ENCODE data around the gene MARCKS.

The MARCKS gene

DNA sequence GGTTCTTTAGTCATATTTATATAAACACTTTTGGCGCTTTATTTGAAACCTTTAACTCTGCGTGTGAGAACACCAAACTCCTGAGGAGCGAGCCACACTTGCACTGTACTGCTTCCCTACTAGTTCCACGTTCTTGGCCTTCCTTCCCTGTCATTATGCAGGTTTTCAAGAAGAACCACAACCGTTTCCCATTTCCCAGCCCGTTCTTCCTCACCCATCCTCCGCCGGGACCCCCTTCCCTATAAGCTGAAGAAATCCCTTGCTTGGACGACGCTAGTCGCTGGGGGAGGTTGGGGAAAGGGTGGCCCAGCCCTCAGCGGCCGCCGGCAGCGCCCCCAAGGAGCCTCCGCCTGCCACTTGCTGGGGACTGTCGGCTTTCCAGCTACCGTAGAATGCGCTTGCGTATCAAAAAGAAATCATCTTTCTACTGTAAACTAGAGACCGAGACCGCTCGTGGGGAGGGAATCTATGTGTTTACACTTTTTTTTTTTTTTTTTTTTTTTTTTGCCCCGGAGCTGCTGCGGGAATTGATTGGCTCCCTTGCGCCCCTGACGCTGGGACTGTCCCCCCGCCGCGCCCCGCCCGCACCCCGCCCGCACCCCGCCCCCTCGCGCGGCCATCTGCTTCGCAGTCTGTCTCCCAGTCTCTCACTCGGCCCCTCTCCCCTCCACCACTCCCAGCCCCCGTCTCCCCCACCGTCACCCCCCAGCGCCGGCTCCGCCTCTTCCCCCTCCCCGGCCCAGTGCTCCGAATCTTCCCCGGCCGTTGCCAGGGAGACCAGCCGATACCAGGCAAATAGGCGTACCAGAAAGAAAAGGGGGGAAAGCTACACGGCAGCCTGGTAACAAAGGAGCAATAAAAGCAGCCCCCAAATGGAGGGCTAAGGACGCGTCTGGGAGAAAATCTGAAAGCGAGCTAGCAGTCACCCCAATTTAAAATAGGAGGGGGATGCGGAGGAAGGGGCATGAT is 2.3 kb upstream of the MARCKS start:
- no peak for FAIRE-seq

DNA sequence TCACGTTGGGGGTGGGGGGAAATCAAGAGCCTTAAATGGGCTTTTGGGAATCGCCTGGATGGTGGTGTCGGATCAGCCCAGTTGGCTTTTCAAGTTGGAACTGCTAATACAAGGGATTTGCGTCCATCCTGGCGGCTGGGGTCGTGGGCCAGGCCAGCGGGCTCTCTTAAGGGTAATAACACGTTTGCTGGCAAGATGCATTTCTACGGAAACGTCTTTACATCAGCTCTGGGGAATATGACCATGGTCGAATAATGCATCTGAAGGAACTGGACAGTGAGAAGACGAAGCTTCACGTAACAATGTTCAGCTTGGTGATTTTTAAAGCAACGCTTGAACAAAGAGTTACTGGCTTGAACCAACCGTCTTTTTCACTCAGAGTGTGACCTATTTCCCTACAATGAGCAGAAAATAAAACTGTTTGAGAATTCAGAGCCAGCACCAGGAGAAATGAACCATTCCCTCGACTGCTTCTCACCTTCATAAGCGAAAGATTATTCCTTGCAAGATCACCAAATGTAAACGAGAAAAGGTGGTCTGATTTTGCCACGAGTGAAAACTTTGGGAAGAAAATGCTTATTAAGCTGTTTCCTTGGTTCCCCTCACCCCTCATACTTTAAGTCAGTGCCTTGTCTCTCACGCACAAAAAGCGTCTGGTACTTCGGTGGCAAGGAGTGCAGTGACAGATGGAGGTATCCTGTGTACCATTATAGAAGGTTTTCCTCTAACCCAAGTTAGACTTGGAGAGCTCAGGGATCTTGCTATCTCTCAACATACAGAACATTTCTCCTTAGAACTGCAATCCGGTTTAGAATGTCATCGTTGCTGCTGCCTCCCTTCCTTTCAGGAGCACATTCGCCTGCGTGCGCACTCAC is 1.4 kb upstream of the MARCKS start:
- no peak for FAIRE-seq

DNA sequence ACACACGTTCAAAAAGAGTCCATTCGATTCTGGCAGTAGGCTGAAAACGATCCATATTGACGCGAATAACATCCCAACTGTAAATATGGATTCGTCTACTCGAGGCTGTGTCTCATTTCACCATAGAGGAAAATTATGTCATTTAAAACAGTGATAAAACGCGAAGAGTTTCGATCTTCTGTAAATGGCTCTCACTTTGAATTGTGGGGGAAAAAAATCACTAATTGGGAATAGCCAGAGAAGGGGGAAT is 845 bp upstream of the MARCKS start:
- FAIRE-seq = no peak

DNA sequence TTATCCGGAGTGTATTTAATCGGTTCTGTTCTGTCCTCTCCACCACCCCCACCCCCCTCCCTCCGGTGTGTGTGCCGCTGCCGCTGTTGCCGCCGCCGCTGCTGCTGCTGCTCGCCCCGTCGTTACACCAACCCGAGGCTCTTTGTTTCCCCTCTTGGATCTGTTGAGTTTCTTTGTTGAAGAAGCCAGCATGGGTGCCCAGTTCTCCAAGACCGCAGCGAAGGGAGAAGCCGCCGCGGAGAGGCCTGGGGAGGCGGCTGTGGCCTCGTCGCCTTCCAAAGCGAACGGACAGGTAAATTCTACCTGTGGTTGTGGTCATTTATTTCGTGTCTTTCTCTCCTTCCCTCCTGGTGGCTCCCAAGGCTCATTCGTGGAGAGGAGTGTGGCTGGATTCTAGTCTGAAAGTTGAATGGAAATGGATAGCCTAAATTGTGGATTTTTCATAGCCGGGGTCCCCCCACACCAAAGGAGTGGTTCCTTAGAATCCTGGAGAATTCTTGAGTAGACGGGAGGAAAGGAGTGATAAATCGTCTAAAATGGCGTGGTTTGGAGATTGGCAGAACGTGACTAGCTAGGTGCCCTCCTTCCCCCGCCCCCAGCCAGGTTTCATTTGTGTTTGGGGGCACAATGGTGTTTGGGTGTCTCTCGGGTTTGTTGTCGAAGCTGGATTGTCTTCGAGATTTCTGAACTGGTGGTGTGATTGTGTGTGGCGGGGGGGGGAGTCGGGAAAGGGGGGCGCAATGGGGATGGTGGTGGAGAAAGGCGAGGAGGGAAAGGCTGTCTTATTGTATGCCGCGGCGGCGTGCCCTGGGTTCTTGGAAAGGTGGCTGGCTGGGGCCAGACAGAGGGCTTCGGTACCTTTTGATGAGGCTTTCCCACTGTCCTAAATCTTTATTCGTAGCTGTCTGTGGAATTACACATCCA is 673 bp downstream of the MARCKS start:
- FAIRE-seq = no peak

DNA sequence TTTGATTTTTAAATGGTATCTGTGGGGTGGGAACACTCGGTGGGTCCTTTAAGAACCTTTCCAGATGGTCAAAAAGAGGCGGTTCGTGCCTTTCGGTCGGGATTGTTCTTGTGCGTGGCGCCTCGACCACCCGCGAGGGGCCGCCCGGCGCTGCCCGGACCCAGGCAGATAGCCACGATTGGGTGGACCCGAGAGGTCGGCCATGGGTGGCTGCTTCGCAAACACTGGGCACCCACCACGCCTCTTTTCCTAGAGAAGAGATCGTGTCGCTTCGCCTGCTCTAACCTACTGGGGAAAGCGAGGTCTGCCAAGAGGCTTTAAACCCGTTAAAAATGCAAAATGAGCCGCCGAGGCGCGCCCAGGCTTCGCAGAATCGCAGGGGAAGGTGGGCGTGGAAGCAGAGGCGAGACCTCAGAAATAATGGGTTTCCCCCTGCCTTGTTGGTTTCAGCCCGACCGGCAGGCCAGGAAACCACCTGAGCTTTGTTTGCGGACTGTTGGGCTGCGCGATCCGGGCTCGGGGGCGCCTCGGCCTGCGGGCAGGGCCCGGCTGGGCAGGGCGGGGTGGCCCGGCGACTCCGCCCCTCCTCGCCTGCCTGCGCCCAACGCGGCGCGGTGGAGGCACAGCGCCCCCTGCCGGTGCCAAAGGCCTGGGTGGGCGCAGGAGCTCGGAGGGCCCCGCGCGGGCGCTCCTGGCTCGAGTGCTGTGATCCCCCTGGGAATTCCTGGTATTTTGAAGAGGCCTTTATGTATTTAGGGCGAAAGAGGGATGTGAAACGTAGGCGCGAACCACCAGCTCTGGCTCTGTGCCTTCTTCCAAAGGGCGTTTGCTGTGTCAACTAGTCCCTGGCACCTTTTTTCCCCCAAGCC is 1.6 kb downstream of the MARCKS start:
- no peak for FAIRE-seq

DNA sequence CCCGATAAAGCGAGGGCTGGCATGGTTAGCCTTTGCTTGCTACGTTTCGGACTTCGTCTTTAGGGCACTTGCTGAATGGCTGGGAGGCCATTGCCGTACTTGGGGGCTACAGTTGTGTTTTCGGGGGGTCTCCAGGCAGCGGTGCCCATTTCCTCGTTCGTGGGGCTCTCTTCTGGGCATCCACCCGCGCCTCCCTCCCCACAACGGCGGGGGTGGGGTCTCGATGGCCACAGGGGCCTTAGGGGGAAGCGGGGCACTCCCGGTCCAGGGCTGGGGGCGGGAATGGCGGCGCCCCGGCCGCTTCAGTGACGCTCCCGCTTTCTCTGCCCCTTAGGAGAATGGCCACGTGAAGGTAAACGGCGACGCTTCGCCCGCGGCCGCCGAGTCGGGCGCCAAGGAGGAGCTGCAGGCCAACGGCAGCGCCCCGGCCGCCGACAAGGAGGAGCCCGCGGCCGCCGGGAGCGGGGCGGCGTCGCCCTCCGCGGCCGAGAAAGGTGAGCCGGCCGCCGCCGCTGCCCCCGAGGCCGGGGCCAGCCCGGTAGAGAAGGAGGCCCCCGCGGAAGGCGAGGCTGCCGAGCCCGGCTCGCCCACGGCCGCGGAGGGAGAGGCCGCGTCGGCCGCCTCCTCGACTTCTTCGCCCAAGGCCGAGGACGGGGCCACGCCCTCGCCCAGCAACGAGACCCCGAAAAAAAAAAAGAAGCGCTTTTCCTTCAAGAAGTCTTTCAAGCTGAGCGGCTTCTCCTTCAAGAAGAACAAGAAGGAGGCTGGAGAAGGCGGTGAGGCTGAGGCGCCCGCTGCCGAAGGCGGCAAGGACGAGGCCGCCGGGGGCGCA is 2.4 kb downstream of the MARCKS start:
- no peak for FAIRE-seq

DNA sequence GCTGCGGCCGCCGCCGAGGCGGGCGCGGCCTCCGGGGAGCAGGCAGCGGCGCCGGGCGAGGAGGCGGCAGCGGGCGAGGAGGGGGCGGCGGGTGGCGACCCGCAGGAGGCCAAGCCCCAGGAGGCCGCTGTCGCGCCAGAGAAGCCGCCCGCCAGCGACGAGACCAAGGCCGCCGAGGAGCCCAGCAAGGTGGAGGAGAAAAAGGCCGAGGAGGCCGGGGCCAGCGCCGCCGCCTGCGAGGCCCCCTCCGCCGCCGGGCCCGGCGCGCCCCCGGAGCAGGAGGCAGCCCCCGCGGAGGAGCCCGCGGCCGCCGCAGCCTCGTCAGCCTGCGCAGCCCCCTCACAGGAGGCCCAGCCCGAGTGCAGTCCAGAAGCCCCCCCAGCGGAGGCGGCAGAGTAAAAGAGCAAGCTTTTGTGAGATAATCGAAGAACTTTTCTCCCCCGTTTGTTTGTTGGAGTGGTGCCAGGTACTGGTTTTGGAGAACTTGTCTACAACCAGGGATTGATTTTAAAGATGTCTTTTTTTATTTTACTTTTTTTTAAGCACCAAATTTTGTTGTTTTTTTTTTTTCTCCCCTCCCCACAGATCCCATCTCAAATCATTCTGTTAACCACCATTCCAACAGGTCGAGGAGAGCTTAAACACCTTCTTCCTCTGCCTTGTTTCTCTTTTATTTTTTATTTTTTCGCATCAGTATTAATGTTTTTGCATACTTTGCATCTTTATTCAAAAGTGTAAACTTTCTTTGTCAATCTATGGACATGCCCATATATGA is 3.2 kb downstream of the MARCKS start:
- FAIRE-seq = no peak

DNA sequence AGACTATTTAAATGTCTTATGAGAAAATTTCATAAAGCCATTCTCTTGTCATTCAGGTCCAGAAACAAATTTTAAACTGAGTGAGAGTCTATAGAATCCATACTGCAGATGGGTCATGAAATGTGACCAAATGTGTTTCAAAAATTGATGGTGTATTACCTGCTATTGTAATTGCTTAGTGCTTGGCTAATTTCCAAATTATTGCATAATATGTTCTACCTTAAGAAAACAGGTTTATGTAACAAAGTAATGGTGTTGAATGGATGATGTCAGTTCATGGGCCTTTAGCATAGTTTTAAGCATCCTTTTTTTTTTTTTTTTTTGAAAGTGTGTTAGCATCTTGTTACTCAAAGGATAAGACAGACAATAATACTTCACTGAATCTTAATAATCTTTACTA is 5.0 kb downstream of the MARCKS start:
- FAIRE-seq = peak; percentile 8

DNA sequence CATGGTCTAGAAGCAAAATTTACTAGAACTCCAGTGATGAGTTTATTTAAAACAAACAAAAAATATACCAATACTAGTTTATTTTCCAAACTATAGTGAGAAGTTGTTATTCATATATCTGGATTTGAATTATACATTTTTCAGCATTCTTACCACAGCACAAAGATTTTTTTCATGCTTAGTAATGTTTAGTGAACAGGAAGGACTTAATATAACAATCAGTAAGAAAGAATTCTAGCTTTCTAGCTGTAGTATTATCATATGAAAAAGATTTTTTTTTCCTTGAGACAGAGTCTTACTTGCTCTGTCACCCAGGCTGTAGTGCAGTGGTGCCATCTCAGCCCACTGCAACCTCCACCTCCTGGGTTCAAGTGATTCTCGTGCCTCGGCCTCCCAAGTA is 13.8 kb downstream of the MARCKS start:
- FAIRE-seq = peak; percentile 12

DNA sequence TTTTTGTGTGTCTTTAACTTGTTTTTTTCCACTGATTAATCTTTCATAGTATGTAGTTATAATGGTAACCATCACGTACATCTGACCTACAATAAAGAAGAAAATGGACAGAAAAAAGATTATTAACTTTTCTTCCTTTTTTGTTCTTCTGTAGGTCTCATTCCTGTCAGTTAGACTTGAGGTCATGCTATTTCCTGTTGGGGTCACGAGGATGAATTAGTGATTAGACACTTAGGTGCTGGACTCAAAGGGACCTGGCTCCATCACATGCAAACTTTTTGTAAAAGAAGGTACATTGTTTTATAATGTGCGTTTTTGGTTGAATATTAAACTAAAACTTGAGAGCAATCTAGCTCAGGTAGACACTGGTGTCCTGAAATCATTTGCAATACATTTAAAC is 14.8 kb downstream of the MARCKS start:
- FAIRE-seq = no peak

DNA sequence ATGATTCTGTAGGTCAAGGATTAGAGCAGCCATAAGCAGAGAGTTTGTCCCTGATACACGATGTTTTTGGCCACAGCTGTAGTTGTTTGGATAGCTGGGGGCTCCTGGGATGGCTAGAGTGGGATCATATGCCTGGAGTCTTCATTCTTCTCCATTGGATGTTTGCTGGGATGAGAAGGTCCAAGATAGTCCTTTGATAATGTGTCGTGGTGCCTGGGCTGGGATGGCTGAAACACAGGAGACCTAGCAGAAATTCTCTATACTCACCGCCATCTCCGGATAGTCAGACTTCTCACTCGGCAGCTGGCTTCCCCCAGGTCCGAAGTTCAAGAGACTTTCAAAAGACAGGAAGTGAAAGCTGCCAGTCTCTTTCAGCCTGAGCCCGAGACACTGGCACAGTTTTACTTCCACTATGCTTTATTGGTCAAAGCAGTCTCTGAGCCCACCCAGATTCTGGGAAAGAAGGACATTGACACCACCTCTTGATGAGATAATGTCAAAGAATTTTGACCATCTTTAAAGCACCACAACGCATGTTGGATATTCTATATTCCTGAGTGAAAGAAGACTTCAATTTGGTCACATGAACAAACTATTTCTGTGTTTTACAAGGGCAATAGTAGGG is 16.0 kb downstream of the MARCKS start:
- no peak for FAIRE-seq

DNA sequence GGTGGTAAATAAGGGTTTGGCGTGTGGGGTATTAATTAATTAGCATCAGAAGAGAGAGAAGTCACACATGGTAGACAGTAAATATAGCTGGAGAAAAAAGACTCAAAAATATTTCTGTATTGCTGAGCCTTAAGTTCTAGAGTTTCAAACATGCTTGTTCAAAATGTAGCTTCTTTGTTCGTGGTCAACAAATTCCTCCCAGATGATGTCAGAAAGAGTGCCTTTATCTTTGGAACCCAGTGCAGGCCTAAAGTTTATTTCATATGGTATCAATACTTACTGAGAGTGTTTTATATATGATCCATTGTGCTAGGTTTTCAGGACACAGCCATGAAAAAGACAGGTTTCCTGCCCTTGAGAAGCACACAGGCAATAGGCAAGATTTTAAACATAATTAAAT is 18.3 kb downstream of the MARCKS start:
- FAIRE-seq = no peak

DNA sequence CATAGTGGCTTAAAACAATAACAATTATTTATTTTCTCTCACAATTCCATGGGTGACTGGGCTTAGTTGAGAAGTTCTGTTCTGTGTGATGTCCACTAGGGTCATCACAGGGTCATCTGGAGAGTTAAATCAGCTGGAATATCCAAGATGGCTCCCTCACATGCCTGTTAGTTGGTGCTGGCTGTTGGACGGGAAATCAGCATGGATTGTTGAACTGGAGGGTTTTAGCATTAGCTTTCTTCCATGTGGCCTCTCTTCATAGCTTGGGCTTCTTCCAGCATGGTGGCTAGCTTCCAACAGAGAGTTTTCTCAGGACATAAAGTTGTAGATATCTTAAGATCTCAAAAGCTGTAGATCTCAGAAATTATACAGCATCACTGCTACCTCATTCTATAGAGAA is 19.6 kb downstream of the MARCKS start:
- FAIRE-seq = no peak

DNA sequence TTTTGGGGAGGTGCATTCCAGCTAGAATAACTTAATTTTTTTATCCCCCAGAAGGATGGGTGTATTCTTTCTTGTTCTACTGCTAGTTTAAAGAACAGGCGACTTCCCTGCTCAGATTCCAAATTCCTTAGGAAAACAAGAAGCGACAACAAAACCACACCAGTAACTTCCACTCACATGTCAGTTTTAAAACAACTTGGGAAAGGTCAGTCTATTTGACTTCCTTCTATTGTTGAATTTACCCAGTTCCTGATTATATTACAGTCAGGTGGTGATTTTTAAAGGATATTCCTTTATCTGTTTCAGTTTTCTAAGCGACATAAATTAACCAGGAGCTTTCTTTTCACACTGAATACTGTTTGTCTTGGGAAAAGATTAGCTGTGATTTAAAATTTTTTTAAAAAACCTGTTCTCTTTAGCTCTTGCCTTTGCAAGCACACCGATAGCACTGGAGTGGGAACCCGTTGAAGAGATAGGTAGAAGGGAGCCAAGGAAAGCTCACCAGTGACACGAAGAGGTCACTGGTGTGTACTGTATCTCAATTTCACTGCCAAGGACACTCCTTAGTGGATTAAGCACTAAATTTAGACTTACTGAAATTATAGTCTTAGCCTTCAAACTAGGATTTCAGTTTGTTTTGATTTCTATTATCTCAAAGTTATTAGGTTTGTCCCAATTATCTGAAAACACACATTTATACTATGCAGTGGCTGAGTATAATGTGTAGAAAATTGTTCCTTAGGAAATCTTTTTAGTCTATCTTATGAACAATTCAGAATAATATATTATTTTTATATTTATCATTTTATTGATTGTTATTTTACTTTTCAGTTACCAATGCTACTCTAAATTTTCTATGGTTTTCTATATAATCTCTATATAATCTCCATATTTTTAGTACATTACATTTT is 22.3 kb downstream of the MARCKS start:
- peak; percentile 92 for FAIRE-seq

DNA sequence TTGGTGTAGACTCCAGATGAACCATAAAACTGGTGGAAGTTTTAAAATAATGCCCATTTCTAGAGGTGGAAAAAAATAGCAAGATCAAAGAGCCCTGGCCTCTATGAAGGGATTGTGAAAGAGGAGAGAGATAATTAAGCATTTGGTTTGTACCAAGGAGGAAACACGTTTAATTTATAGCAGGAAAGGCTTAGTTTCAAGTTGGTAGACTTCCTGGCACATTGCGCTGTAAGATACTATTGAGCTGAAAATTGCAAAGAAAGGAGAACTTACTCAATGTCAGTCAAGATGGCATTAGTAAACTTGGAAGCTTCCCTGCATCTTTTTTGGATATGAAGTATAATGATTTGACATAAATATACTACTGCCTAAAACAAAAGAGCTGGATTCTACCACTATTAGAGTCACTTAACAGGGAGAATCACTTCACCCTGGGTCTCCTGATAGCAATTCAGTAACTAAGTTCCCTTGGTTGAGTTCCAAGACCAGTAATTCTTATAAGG is 24.4 kb downstream of the MARCKS start:
- no peak for FAIRE-seq

DNA sequence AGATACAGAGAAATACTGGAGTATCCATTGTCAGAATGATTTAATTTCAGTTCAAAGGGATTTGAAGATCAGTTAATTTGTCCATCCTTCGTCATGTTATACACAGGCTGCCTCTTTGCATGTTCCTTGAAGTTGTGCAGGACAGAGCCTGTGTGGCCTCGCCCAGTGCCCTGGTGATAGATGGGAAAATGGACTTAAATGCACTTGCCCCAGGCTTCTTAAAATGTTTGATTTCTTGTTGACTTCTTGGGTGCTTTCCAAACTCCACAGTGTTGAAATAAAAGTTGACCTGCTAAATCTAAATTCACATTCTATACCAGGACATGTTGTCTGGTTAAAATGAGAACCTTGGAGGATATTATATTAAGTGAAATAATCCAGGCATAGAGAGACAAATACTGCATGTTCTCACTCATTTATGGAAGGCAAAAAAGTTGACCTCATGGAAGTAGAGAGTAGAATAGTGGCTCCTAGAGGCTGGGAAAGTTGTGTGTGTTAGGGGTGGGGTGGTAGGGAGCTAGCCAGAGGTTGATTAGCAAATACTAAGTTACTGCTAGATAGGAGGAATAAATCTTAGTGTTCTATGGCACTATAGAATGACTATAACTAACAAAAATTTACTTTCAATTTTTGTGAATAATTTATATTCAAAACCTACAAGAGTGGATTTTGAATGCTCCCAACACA is 25.3 kb downstream of the MARCKS start:
- FAIRE-seq = no peak

DNA sequence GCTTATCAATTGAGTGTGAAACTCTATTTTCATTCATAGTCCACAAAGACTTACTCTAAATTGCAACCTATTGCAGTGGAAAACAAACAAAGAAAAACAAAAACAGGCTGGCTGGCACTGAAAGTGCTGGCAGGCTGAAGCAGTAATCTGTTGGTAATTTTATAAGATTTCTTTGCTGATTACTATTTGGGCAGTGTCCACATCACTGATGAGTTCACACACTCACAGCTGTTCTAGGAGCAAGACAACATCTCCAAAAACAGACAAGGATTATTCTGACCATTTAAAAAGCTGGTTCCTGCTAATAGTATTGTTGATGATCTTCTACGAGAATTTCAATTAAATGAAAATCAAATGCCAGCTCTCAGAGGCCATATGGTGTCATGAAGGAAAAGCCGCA is 26.9 kb downstream of the MARCKS start:
- no peak for FAIRE-seq

DNA sequence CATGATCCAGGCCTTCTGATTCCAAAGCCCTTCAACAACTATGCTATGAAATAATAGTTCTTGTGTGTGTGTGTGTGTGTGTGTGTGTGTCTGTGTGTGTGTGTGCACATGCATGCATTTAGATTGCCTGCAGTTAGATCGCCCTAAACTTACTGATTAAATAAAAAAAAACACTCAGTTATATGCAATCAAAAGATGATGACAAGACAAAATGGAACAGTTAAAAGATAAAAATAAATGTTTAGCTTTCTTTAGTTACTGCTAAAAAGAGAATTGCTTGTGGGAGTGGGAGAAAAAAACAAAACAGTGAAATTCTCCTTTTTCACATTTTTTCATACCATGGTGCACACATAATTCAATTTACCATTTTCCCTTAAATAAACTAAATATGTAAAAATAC is 29.4 kb downstream of the MARCKS start:
- no peak for FAIRE-seq

Measured in endometrium (tissue), 2 donors.